COLO829 (cell line): ENCODE measurements around the gene KANK2.
A peak's percentile ranks its signal among the peaks of the same experiment; 100 is the strongest.
"Not testable (repeated sequence)": the region's sequence is repeated elsewhere in the genome, so short reads cannot be mapped to it uniquely, and the experiment has no call there.

ENCODE experiments used
- DNase-seq: peaks from one replicate; pipeline ENCODE4 v3.0.0; 2012; ENCODE audit warnings: low spot score

The KANK2 gene

DNA sequence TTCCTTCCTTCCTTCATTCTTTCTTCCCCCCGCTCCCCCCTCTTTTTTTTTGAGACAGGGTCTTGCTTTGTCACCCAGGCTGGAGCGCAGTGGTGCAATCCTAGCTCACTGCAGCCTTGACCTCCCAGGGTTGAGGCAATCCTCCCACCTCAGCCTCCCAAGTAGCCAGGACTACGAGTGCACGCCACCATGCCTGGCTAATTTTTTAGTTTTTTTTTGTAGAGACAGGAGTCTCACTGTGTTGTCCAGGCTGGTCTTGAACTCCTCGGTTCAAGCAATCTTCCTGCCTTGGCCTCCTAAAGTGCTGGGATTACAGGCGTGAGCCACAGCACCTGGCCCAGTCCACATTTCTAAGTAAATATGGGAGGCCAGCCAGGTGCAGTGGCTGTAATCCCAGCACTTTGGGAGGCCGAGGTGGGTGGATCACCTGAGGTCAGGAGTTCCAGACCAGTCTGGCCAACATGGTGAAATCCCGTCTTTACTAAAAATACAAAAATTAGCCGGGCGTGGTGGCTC, 57.3 kb downstream of the KANK2 start:
- DNase-seq, result not testable (repeated sequence)

DNA sequence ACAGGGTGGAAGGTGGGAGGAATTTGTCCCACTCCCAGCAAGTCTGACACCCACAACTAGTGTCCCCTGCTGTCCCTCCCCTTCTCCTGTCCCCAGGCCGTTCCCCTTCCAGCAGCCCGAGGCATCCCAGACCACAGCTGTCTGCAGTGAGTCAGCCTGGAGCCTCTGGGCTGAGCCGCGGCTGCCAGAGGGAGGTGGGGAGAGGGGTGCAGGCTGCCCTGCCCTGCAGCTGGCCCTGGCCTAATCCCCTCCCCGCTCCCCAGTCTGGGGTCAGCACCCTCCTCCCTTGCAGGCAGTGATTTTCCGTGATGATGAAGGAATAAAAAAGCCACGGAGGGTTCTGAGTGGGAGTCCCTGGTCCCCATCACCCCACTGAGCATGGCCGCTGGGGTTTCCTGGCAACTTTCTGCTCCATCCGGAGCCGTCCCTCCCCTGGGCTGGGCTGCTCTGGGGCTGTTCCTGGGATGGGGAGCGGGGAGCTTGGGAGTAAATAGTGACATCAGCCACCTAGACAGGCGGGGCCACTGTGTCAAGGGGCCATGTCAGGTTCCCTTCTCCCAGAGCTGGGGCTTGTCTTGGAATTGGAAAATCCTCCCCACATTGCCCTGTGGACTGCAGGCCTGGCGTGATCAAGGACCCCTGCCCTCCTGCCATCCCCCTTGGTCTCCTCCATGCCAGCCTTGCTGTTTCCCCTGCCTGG, 58.6 kb downstream of the KANK2 start:
- DNase-seq, result no peak

- peak; percentile 77 for DNase-seq
Observed at GRCh38 chr19:11137542-11138384, 59.6 kb downstream of the KANK2 start.

- no peak for DNase-seq
Observed at GRCh38 chr19:11136400-11137101, 60.8 kb downstream of the KANK2 start.

DNA sequence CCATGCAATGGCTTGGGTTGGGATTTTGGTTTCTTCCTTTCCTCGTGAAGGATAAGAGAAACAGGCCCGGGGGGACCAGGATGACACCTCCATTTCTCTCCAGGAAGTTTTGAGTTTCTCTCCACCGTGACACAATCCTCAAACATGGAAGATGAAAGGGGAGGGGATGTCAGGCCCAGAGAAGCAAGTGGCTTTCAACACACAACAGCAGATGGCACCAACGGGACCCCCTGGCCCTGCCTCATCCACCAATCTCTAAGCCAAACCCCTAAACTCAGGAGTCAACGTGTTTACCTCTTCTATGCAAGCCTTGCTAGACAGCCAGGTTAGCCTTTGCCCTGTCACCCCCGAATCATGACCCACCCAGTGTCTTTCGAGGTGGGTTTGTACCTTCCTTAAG, 65.9 kb downstream of the KANK2 start:
- no peak for DNase-seq

DNA sequence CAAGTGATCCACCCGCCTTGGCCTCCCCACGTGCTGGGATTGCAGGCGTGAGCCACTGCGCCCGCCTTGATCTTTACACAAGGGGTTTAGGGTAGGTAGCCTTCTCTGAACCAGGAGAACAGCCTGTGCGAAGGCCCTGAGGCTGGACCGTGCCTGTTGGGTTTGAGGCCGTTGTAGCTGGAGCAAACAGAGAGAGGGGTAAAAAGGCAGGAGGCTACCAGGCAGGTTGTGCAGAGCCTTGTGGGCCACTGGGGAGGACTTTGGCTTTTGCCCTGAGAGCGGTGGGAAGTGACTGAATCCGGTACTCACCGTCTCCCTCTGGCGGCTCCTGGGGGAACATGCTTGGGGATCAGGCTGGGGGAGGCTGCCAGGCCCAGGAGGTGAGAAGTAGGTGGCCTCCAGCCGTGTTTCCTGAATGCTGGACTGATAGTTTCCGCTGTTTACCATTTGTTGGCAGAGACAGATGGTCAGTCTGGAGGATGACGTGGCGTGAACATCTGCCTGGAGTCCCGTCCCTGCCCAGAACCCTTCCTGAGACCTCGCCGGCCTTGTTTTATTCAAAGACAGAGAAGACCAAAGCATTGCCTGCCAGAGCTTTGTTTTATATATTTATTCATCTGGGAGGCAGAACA, 66.4 kb downstream of the KANK2 start:
- peak; percentile 74 for DNase-seq

DNA sequence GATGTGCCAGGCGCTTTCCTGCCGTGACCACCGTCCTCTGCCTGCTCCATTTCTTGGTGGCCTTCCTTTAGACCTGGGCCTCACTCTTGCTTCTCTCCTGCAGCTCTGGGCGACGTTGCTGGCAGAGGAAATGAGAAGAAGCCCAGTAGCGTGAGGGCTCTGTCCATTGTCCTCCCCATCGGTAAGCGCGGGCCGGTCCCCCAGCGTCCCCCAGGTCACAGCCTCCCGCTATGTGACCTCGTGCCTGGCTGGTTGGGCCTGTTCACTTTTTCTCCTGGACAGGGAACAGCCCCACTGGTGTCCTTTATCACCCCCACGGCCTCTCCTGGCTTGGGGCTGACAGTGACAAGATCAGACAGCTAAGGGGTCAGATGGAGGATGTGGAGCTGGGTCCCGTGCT, 69.4 kb downstream of the KANK2 start:
- DNase-seq, result no peak

DNA sequence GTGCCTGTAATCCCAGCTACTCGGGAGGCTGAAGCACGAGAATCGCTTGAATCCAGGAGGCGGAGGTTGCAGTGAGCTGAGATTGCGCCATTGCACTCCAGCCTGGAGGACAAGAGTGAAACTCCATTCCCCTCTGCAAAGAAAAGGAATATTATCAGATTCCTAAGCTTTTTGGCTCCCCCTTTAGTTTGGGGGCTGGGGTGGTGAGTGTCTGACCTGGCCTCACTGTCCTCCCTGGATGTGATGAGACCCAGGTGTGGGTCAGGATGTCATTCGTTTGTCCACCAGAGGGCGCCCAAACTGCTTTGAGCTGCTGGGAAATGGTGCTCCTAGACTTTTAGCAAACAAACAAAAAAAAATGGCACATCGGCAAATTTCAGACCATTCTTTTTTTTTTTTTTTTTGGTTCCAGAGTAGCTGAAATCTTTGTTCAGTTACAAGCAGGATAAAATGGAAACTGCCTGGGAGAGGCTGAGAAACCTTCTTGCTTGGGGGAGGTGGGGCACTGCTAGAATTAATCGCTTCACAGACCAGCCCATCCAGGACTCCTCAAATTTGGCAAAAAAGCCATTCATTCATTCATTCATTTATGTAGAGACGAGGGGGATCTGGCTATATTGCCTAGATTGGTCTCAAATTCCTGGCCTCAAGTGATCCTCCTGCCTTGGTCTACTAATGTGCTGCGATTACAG, 71.2 kb downstream of the KANK2 start:
- peak; percentile 46 for DNase-seq

- DNase-seq, result not testable (repeated sequence)
Observed at GRCh38 chr19:11124157-11124556, 73.2 kb downstream of the KANK2 start.

GRCh38 chr19:11123114-11123513, 74.2 kb downstream of the KANK2 start:
- DNase-seq, result no peak

DNA sequence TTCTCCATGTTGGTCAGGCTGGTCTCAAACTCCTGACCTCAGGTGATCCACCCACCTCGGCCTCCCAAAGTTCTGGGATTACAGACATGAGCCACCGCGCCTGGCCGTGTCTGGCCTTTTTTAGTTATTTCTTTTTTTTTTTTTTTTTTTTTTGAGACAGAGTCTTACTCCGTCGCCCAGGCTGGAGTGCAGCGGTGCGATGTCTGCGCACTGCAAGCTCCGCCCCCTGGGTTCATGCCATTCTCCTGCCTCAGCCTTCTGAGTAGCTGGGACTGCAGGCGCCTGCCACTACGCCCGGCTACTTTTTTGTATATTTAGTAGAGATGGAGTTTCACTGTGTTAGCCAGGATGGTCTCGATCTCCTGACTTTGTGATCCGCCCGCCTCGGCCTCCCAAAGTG, 75.4 kb downstream of the KANK2 start:
- DNase-seq, result not testable (repeated sequence)

DNA sequence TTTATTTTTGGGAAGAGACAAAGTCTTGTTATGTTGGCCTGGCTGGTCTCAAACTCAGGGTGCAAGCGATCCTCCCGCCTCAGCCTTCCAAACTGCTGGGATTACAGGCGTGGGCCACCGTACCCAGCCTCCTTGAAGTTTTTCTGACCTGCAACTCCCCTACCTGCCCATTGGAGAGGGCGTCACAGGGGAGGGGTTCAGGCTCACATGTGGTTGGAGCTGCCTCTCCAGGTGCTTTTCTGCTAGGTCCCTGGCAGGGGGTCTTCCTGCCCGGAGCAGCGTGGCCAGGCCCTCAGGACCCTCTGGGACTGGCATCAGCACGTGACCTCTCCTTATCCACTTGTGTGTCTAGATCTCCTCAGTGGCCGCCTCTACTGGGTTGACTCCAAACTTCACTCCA, 80.8 kb downstream of the KANK2 start:
- DNase-seq, result no peak

DNA sequence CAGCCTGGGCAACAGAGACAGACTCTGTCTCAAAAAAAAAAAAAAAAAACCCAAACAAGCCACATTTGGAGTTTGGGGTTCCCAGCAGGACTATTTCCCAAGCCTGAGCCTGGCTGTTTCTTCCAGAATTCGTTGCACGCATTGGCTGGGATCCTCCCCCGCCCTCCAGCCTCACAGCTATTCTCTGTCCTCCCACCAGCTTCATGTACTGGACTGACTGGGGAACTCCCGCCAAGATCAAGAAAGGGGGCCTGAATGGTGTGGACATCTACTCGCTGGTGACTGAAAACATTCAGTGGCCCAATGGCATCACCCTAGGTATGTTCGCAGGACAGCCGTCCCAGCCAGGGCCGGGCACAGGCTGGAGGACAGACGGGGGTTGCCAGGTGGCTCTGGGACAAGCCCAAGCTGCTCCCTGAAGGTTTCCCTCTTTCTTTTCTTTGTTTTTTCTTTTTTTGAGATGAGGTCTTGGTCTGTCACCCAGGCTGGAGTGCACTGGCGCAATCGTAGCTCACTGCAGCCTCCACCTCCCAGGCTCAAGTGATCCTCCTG, 81.4 kb downstream of the KANK2 start:
- DNase-seq, result no peak

DNA sequence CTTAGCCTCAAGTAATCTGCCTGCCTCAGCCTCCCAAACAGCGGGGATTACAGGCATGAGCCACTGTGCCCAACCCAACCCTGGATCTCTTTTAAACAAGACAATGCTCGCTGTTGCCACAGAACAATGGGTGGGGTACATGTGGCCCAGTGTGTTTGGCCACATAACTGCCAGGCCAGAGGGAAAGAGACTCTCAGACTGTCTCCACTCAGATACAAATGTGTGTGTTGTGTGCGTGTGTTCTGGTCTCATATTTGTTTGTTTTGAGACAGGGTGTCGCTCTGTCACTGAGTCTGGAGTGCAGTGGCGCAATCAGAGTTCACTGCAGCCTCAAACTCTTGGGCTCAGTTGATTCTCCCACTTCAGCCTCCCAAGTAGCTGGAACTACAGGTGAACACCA, 82.3 kb downstream of the KANK2 start:
- no peak for DNase-seq
